Duodenal mucosa (tissue), 2 donors: ENCODE data around the gene ARHGAP27.

Experiments
- H3K27ac ChIP-seq: one replicate; pipeline ENCODE4 v1.7.0; 2013; ENCODE audit warnings: low read depth, low read length
- H3K27me3 ChIP-seq, 2 donors: one replicate each; pipeline ENCODE4 v1.7.0; 2013; ENCODE audit warnings: low read length in 2 of 2, control low read depth in 1 of 2; ENCODE audit not compliant: insufficient read depth in 2 of 2, control insufficient read depth in 1 of 2
- H3K36me3 ChIP-seq, 2 donors: one replicate each; pipeline ENCODE4 v1.7.0; 2013; ENCODE audit warnings: low read length in 2 of 2, control low read depth in 1 of 2; ENCODE audit not compliant: insufficient read depth in 2 of 2, control insufficient read depth in 1 of 2
- H3K4me1 ChIP-seq, 2 donors: one replicate each; pipeline ENCODE4 v1.7.0; 2013; ENCODE audit warnings: low read length in 2 of 2, control low read depth in 1 of 2; ENCODE audit not compliant: insufficient read depth in 2 of 2, control insufficient read depth in 1 of 2
- H3K4me3 ChIP-seq, 2 donors: one replicate each; pipeline ENCODE4 v1.7.0; 2013; ENCODE audit warnings: low read length in 2 of 2, low read depth in 1 of 2
- H3K9ac ChIP-seq, 2 donors: one replicate each; pipeline ENCODE4 v1.7.0; 2013; ENCODE audit warnings: low read length in 2 of 2, low read depth in 1 of 2
- H3K9me3 ChIP-seq, 2 donors: one replicate each; pipeline ENCODE4 v1.7.0; 2013; ENCODE audit warnings: low read length in 2 of 2, control low read depth in 1 of 2; ENCODE audit not compliant: control insufficient read depth in 1 of 2

ARHGAP27 gene

DNA sequence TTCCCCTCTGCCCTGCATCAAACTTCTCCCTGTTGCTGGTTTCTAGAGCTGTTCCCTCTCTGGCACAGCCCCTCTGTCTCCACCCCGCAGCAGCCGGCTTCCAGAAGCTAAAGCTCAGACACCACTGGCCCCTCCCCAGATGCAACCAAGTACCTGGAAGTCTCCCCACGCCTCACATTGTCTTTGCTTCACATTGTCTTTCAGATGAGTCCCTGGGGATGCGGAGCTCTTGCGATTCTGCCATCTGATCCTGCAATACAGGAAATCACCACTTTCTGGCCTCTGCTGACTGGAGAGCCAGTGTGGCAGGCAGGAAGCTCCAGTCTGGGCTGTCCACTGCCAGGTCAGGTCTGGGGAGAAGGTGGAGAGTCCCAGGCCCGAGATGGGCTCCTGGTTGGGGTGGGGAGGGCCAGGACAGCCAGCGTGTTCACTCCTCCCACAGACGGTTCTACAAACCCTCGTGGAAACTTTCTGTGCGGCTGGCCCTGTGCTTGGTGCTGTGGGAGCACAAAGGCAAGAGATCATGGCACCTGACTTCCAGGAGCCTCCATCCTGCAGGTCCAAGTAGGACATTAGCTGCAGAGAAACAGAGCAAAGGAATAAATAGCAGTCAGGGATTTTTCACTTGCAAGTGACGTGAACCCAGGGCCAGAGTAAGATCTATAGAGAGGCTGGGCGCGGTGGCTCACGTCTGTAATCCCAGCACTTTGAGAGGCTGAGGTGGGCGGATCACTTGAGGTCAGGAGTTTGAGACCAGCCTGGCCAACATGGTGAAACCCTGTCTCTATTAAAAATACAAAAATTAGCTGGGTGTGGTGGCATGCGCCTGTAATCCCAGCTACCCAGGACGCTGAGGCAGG, 67.9 kb downstream of the ARHGAP27 start:
- Histone ChIP-seq H3K4me1 (no peaks in the 10 kb centered on the region), H3K4me3 (no peak overlapping the region), H3K9me3 (no peaks in the 10 kb centered on the region), H3K27ac (no peak overlapping the region), H3K27me3 (peaks cover 3 to 7% of the 10 kb centered on the region in 2 donors), H3K9ac (no peak overlapping the region), H3K36me3 (no peaks in the 10 kb centered on the region)

DNA sequence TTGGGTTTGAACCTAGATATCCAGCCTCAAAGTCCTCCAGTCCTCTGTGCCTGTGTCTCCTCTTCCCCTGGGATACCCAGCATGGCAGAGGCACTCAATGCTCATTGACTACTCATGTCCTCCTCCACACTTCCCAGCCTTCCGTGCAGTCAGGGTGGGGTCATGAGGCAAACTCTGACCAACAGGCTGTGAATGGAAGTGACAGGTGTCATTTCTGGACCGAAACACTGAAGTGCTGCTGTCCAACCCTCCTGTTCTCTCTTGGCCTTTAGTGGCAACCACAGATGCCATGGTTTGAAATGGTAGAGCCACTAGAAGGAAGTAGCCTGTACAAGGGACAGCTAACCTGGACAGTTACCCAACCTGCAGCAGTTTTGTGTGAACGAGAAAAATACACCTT, 69.2 kb downstream of the ARHGAP27 start:
- no peaks in the 10 kb centered on the region for H3K9me3 ChIP-seq
- no peak overlapping the region for H3K27ac ChIP-seq
- peaks cover 3 to 7% of the 10 kb centered on the region in 2 donors for H3K27me3 ChIP-seq
- H3K36me3 ChIP-seq, result no peaks in the 10 kb centered on the region
- H3K4me1 ChIP-seq, result no peaks in the 10 kb centered on the region
- no peak overlapping the region for H3K9ac ChIP-seq
- H3K4me3 ChIP-seq, result no peak overlapping the region

DNA sequence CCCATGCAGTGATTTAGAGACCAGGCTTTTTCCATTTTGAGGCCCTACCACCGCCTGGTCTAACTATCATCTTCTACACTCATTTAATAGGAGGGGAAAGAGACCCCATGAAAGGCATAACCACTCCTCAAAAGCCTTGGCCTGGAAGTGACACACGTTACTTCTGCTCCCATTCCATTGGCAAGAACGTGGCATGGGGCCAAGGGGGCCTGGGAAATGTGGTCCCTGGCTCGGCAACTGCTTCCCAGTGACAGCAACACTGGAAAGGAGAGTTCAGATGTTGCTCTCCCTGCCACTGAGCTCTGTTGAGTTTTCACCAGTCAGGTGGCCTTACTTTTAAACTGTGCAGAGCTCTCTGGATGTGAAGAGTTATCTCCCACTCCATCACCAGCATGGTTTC, 70.7 kb downstream of the ARHGAP27 start:
- Histone ChIP-seq H3K9ac (no peak overlapping the region), H3K4me3 (no peak overlapping the region), H3K4me1 (no peaks in the 10 kb centered on the region), H3K27ac (no peak overlapping the region), H3K9me3 (no peaks in the 10 kb centered on the region), H3K36me3 (no peaks in the 10 kb centered on the region), H3K27me3 (peaks cover 3 to 7% of the 10 kb centered on the region in 2 donors)

DNA sequence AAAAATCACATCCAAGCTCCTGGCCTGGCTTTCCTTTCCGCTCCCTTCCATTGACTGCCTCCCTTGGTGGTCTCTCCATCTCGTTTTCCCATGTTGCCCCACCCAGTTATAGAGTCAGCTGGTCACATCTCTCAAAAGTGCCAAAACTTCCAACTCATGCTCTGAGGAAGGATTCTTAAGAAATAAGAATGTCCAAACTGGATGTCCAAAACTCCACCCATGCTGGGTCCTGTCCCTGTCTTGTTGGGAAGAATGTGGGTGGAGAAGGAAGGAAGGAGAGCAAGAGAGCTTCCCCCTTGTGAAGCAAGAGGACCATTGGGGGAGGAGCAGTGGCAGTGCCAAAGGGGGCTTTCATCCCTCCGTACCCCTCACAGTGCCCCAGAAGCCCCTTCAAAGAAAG, 71.2 kb downstream of the ARHGAP27 start:
- H3K9me3 ChIP-seq, result no peaks in the 10 kb centered on the region
- H3K27me3 ChIP-seq, result peaks cover 3 to 7% of the 10 kb centered on the region in 2 donors
- H3K4me1 ChIP-seq, result no peaks in the 10 kb centered on the region
- no peak overlapping the region for H3K9ac ChIP-seq
- no peak overlapping the region for H3K4me3 ChIP-seq
- H3K27ac ChIP-seq, result no peak overlapping the region
- no peaks in the 10 kb centered on the region for H3K36me3 ChIP-seq

DNA sequence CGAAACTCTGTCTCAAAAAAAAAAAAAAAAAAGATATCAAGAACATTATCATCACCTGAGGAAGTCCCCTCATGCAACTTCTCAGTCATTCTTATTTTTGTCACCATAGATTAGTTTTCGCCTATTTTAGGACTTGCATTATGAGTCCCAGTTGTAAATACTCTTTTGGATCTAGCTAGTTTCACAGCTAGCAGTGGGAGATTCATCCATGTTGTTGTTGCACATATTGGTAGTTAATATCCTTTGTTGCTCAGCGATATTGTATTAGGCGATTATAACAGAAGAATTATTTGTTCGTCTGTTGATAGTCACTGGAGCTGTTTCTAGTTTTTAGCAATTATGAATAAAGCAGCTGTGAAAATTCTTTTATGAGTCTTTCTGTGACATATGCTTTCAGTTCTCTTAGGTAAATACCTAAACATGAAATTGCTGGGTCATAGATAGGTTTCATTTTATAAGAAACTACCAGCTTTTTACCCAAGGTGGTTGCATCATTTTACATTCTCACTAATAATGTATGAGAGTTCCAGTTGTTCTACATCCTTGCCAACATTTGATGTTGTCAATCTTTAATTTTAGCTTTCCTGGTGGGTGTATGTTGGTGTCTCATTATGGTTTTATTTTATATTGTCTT, 75.2 kb downstream of the ARHGAP27 start:
- no peaks in the 10 kb centered on the region for H3K9me3 ChIP-seq
- H3K9ac ChIP-seq, result no peak overlapping the region
- no peaks in the 10 kb centered on the region for H3K36me3 ChIP-seq
- no peaks in the 10 kb centered on the region for H3K4me1 ChIP-seq
- H3K4me3 ChIP-seq, result no peak overlapping the region
- H3K27me3 ChIP-seq, result peaks cover 2 to 3% of the 10 kb centered on the region in 2 donors
- no peak overlapping the region for H3K27ac ChIP-seq

DNA sequence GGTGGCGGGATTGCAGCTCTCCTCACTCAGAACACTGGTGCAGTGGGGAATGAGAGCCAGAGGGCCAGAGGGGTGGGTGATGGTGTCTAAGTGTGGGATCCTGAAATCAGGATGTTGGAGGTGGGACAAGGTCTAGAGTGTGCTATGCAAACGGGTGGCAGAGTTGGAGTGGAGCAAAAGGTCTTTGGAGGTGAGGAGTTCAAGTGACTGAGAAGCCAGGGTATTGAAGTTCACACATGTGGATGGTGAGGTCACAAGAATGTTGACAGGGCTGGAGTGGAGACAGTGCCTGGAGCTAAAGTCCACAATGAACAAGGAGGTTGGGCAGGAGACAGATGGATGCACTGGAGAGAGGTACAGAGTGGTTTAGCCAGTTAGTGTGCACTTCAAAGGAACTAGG, 77.6 kb downstream of the ARHGAP27 start:
- Histone ChIP-seq H3K27me3 (no peaks in the 10 kb centered on the region), H3K9ac (no peak overlapping the region), H3K9me3 (no peaks in the 10 kb centered on the region), H3K4me1 (no peaks in the 10 kb centered on the region), H3K36me3 (no peaks in the 10 kb centered on the region), H3K27ac (no peak overlapping the region), H3K4me3 (no peak overlapping the region)

DNA sequence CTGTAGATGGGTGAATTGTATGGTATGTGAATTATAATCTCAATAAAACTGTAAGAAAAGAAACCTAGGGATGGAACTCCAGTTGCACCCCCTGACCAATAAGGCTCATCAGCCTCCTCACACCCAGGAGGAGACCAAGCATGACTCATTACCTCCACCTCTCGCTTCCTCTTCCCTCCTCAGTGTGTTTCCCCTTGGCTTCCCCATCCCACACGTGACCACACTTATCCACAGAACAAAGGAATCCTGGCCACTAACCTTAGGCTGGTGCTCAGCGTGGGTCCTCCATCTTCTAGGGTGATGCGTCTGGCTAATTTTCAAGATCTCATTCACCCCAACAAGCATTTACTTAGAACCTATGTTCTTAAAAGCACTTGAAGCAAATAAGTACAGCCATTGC, 79.6 kb downstream of the ARHGAP27 start:
- no peaks in the 10 kb centered on the region for H3K4me1 ChIP-seq
- no peak overlapping the region for H3K27ac ChIP-seq
- H3K36me3 ChIP-seq, result no peaks in the 10 kb centered on the region
- H3K9me3 ChIP-seq, result no peaks in the 10 kb centered on the region
- H3K4me3 ChIP-seq, result no peak overlapping the region
- no peak overlapping the region for H3K9ac ChIP-seq
- H3K27me3 ChIP-seq, result no peaks in the 10 kb centered on the region

DNA sequence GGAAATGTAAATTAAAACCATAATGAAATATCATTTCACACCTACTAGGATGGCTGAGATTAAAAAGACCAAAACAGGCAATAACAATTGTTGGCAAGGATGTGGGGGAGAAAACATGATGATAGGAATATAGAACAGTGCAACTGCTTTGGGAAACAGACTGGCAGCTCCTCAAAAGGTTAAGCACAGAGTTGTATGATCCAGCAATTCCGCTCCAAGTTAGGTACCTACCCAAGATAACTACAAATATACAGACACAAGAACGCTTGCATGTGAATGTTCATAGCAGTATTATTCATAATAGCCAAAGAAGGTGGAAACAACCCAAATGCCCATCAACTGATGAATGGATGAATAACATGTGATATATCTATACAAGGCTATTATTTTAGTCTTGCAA, 80.8 kb downstream of the ARHGAP27 start:
- Histone ChIP-seq H3K36me3 (no peaks in the 10 kb centered on the region), H3K4me3 (no peak overlapping the region), H3K27me3 (no peaks in the 10 kb centered on the region), H3K4me1 (no peaks in the 10 kb centered on the region), H3K9me3 (no peaks in the 10 kb centered on the region), H3K9ac (no peak overlapping the region), H3K27ac (no peak overlapping the region)

DNA sequence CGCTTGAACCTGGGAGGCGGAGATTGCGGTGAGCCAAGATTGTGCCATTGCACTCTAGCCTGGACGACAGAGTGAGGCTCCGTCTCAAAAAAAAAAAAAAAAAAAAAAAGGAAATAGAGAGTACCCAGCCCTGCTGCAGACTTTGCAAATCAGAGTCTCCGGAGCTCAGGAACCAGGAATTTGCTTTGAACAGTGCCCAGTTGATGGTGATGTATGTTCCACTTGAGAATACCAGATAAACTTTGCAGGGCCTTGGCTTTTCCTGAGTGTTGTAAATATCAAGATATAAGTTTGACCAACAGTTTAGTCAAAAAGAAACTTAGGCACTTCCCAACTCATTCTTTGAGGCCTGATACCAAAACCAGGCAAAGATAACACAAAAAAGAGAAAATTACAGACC, 85.2 kb downstream of the ARHGAP27 start:
- Histone ChIP-seq H3K27ac (no peak overlapping the region), H3K4me1 (peaks cover 0 to 9% of the 10 kb centered on the region in 2 donors), H3K9ac (no peak overlapping the region), H3K4me3 (no peak overlapping the region), H3K36me3 (no peaks in the 10 kb centered on the region), H3K27me3 (no peaks in the 10 kb centered on the region), H3K9me3 (no peaks in the 10 kb centered on the region)

DNA sequence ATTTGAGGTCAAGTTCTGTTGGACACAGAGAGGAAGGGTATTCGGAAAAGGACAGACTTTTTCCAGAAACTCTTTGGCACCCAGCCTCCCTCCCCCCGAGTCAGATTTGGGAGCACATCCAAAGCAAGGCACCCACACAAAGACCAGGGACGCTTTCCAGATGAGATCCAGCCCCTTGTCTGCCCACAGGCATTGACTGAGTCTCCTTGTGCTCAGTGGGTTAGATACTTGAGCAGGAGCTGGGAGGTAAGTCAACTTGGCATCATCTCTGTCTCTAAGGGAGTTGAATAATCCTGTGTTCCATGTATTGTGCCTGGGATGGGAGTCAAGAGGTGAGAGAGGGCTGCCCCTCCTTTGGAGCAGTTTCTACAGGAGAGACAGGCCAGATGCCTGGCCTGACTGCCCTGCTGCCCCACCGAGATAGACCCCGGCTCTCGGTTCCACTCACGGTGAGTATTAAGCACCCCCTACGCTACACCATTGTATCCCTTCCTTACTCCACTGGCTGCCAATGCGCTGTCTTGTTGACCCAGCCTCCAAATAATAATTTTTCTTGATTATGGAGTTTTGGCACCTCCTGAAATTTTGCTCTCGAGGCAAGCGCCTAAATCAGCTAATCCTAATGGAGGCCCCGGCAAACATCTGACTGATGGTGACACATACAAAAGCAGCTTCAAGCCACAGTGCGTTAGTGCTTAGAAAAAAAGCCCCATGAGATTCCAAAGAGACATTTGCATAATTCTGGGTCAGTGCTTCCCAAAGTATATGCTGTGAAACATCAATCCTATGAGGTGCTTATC, 86.3 kb downstream of the ARHGAP27 start:
- no peak overlapping the region for H3K27ac ChIP-seq

More for the DNA sequence above, 86.3 kb downstream of the ARHGAP27 start:
- no peak overlapping the region for H3K4me3 ChIP-seq
- H3K9me3 ChIP-seq, result no peaks in the 10 kb centered on the region
- no peaks in the 10 kb centered on the region for H3K36me3 ChIP-seq
- peaks cover 0 to 9% of the 10 kb centered on the region in 2 donors for H3K4me1 ChIP-seq
- H3K9ac ChIP-seq, result no peak overlapping the region
- no peaks in the 10 kb centered on the region for H3K27me3 ChIP-seq
